DND-41 (cell line): ENCODE results near the gene PUSL1.

ENCODE experiments used
- EZH2 ChIP-seq: IDR thresholded peaks from 3 replicates; pipeline ENCODE4 v1.6.1; 2012; ENCODE audit warnings: borderline replicate concordance, low read depth, mild to moderate bottlenecking, moderate library complexity, low read length, inconsistent platforms; ENCODE audit not compliant: severe bottlenecking
- TF ChIP-seq, protein P1 (sequence below): IDR thresholded peaks from 2 replicates; pipeline ENCODE4 v1.5.1; 2012; ENCODE audit warnings: borderline replicate concordance, low read length, moderate library complexity, mild to moderate bottlenecking; ENCODE audit not compliant: poor library complexity, severe bottlenecking; ENCODE audit errors: extremely low read depth

DNA sequence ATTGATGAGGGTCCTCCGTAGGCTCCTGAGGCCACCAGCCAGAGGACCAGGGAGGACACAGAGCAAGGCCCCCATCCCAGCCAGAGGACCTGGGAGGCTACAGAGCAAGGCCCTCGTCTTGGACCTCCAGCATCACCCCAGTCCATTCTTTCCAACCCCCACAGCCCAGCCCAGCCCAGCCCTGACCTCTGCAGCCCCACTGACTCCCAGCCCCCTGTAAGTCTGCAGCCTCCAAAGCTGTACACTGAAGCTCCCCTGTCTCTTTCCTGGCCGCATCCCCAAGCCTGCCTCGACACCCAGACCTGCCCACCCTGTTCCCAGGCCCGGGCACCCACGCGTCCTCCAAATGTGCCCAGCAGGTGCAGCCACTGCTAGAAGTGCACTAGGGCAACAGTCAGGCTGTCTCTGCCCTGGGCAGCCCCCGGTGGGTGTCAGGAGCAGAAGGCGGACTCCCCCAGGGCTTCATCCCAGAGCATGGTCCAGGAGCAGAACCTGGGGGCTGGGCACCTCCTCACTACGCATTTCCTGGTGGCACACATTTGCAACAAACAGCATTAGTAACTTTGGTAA, 38.7 kb downstream of the PUSL1 start:
- TF ChIP-seq, protein P1, sequence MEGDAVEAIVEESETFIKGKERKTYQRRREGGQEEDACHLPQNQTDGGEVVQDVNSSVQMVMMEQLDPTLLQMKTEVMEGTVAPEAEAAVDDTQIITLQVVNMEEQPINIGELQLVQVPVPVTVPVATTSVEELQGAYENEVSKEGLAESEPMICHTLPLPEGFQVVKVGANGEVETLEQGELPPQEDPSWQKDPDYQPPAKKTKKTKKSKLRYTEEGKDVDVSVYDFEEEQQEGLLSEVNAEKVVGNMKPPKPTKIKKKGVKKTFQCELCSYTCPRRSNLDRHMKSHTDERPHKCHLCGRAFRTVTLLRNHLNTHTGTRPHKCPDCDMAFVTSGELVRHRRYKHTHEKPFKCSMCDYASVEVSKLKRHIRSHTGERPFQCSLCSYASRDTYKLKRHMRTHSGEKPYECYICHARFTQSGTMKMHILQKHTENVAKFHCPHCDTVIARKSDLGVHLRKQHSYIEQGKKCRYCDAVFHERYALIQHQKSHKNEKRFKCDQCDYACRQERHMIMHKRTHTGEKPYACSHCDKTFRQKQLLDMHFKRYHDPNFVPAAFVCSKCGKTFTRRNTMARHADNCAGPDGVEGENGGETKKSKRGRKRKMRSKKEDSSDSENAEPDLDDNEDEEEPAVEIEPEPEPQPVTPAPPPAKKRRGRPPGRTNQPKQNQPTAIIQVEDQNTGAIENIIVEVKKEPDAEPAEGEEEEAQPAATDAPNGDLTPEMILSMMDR, result no peak
- TF ChIP-seq EZH2, result no peak
